GM21737 (cell line): Measurements from ENCODE around the gene KIRREL3.

ENCODE experiments used
- ATAC-seq: cut with Tn5 transposase; IDR thresholded peaks from one replicate; pipeline ENCODE4 v1.9.1; 2021; ENCODE audit warnings: mild to moderate bottlenecking, moderate library complexity; ENCODE audit not compliant: unreplicated experiment

KIRREL3 gene

DNA sequence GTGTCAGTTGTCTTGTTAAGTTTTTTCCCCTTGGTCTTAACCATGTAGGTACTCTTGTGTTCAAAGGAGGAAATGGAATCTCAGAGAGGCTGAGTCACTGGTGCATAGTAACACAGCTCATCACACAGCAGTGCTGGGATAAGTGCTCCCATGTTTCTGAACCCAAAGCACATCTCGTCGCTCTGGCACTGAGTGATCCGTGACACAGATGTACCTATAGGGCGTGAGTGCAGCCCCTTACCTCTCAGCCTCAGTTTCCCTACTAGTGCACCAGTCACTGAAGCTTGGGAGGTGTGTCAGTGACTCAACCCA lies 411.1 kb downstream of the KIRREL3 start:
- ATAC-seq = no peak

DNA sequence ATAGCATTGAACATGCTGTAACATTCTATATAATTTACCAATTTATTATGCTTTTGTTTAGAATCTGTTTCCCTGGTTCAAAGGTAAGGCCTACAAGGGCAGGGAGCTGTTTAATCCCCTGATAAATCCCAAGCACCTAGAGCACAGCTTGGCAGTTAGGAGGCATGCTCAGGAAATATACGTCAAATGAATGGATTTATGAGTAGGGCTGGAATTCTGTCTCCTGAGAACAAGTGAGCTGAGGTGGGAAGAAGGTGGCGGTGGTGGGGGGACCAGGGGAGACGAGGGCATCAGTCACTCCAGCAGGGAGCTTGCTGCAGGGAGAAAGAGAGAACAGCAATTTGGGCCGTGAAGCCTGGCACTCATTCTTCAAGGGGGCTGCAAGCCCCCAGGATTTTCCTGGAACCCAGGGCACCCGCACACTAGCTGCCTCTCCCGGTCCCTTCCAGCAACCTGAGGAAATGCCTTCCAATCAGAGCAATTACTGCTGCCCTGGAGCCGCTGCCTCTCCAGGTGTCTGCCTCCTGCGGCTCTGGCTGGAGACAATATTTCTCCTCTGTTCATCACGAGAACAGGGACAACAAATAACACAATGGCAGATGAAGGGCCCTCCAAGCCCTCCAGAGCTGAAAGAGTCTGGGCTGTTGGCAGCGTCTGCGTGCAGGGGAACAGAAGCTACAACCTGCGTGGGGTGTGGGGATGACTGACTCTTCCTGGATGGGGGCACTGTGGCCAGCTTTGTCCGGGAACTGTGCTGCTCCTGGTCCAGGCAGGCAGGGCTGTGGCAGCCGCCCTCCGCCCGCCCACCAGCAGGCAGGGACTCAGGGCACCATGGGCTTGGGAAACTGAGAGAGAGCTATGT lies 411.7 kb downstream of the KIRREL3 start:
- ATAC-seq = no peak

DNA sequence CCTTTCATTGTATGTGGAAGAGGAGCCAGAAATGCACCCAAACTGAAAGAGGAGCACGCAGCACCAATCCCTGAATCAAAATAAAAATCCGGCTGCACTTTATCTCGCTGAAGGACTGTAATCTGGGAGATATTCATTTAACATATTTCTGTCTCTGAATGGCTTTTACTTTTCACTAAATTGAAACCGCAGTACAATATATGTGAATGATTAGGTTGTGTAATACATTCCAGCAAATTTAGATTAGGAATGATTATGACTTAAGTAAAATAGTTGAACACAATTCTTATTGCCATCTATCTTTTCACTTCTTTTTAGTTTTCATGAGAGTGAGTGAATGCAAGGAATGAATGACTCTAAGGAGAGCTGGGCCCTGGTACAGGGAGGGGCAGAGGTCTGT lies 413.0 kb downstream of the KIRREL3 start:
- no peak for ATAC-seq

DNA sequence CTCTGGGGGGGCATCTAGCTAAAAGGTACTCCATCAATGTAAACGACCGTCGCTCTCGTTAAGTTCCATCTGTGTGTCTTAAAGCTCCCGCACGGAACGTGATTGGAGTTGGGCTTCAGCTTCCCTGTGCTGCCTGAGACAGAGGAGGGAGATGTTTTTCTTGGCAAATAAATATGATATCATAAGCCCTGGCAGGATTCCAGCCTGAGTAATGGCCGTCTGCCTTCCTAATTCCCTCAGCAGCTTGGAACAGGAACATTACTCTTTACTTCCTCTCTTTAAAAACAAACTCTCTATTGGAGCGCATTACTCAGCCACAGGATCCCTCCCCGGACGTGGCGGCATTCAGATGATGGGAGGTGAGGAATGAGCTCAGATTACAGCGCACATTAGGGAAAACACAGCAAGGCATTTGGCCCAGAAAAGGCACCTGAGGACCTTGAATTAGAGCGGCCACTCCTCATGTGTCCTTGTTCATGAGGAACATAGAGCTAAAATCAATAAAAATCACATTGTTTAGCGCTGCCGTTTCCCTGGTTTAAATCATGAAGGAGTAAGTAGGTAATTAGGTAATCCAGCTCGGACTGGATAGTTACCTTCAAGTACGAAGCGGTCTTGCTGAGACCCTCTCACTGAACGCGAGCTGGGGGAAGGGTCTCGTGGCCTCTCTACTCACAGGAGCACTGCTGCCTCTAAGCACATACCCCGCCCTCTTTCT lies 414.6 kb downstream of the KIRREL3 start:
- ATAC-seq = no peak

DNA sequence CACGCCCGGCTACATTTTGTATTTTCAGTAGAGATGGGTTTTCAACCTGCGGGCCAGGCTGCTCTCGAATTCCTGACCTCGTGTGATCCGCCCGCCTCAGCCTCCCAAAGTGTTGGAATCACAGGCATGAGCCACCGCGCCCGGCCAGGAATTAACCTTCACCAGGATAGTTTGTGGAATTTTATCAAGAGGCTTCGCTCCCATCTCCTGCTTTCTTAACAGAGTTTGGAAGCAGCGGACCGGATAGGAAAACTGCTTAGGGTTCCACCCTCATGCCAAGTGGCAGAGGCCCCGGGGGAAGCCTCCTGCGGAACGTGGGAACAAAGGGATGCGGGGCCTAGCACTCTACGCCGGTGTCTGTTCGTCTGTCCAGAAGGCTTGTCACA lies 415.2 kb downstream of the KIRREL3 start:
- ATAC-seq = no peak

DNA sequence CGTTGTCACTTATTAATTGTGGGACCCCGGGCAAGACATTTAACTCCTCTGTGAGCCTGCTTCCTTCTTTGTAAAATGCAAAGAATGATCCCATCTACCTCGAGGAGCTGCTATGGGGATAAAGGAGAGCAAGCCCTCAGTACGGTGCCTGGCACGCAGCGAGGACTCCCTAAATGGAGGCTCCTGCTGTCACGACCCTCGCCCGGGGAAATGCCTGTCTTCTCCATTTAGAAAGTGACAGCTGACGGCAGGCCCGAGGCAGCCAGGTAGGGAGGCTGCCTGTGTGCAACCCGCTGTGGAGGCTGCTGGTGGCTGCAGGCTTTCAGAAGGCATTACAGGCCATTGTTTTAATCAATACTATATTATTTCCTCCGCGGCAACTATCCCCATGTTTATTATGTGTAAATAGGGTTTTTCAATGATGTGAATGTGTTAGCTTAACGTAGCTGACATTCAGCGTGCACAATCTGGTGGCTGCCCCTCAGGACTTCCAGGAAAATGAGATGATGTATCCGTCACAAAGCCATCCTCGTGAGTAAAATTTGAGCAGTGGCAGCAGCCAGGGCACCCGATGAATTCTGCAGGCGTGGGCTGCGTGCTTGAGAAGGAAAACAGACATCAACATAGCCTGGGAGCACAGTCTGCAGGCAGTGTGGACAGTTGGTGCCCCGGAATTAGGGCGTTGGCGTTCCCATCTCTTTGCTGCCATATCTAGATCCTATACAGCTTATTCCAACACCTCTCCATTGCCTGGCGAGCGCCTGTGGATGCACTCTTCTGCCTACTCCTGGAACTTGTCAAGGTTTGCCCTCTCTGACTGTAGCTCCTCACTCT lies 416.8 kb downstream of the KIRREL3 start:
- no peak for ATAC-seq

DNA sequence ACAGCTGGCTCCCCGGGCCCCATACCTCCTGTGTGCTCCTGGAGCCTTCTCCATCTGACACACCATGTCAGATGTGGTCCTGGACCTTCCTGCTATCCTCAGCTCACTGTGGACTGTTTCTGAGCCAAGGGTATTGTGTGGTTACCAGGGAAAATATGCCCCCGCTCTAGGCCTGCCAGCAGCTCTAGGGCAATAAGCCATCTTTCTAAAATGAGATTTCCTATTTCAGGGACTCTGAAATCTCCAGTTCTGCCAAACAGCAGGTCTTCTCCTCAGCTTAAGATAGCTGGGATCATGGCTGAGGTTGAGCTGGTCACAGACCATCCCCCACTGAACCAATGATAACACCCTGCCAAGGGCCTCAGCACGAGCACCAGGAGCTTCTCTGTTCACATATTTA lies 417.5 kb downstream of the KIRREL3 start:
- ATAC-seq = no peak

DNA sequence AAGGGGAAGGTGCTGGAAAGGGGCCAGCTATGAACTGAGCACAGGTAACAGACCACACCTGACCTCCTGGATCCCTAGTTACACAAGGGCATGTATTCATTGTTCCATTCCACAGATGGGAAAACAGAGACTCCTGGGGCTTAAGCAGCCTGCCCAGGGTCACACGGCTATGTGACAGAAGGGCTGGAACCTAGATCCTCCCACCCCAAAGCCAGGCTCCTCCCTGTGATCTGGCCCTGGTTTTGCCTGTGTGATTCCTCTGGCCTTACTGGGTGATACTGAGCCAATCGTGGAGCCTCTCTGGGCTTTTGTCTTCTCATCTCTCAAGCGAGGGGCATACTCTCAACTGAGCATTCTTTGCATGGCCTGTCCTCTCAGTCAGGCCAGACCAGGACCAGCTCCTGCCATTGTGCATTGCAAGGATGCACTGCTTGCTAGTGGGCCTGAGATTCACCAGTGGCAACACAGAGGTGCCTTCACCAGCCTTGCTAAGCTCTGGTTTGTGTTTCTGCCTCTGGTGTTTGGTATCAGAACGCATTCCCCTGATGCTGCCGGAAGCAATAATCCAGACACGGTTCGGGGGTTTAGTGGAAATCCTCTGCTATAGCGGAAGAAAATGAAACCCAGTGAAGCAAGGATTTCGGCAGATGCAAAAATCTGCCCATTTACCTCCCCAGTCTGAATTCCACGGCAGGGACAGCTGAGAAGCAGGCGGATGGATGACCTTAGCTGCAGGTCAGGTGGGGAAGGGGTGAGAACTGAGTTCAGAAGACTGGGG lies 418.5 kb downstream of the KIRREL3 start:
- ATAC-seq = no peak

DNA sequence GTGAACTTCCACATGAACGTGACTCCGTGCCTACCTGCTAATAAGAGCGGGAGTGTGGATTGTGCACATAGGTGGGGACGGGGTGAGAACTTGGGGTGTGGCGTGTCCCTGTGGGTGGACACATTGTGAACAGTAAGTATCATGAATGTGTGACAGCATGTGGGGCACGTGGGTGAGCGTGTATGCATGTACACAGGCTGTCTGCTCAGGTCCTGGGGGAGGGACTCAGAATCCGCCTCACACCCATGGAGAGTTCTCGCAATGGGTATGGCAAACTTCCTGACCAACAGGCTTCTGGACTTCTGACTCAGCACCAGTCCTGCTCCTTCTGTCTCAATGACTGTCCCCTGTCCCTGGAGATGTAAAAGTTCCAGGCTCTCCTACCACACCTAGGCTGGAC lies 422.1 kb downstream of the KIRREL3 start:
- no peak for ATAC-seq

DNA sequence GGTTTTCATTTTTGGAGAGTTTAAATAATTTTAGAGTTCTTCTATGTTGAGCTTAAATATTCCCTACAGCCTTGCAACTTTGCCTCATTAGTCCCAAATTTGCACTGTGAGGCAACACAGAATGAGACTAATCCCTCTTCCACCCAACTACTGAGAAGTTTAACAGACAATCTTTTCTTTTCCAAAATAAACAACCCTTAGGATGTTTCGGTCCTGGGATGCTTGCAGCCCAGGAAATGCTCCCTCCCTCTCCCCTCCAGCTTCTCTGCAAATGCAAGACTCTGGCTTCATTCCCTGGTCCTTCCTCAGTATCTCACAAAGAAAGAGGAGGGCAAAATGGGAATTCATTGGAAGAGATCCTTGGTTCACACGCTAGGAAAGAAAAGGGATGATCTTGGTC lies 422.5 kb downstream of the KIRREL3 start:
- no peak for ATAC-seq

DNA sequence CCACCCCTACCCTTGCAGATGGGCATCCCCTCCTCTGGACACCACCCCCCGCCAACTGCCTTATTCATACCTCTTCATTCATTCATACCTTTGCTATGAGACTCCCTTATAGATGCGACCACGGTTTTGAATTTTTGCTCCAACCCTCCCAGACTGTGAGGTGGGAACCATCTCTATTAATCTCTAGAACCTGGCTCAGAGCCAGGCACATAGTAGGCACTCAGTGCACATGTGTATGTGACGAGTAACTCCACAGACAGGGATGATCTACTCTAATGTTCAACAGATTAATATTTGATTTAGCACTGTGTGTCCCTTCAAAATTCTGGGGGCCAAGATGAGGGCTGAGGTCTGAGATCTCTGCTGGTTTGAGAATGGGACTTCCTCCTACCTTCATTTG lies 424.7 kb downstream of the KIRREL3 start:
- ATAC-seq = no peak

DNA sequence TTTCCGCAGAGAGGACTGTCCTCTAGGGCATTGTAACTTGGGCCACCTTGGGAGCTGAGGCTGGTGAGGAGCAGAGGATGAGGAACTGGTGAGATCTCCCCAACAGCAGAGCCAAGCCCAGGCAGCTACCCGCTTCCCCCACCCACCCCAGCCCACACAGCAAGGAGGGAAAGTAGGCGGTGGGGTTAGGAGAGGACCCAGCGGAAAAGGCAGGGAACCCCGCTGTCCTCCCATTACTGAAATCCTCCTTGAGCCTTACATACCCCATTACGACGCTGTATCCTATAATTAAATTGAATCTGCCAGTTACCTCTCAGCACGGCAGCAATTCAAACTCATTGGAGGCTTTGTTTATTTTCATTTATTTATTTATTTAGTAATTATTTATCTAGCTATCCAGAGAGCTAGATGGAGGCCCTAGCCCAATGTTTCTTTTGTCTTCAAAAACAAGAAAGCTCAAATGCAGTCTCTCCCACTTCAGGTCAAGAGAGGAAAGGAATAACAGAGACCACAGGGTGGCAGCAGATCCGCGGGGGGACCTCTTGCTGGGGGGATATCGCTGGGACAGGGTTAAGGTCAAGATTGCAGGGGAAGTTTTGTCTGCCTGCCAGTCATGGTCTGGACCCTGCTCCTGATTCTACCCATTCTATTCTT lies 427.1 kb downstream of the KIRREL3 start:
- no peak for ATAC-seq

DNA sequence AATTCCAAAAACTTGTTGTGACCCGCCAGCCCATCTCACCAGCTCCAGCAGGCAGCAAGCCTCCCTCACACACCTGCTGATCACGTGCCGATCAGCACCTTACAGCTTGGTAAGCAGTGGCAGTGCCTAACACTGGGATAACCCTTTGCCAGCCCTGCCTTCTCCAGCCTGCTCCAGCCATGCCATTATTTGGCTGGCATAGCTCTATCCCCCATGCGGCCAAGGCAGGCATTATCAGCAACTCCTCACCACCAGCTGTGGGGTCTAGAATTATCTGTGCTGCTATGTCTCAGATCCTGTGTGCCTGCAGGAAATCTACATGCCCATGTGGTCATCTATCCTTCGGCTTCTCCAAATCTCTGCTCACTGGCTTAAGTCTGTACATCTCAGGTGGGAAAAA lies 430.1 kb downstream of the KIRREL3 start:
- no peak for ATAC-seq

DNA sequence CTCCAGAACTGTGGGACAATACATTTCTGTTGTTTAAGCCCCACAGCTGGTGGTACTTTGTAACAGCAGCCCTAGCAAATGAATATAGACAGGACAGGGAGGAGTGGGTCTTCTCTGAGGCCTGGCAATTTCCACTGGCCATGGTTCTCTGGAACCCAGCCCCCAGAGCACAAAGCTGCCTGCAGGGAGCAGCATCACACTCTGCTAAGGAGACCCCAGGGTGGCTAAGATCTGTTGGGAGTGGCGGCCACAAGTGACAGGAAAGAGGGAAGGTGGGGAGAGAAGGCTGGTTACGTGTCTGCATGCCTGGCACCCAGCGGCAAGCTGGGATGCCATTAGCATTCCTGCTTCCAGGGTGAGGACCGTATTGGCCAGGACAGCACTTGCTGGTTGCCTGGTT lies 433.2 kb downstream of the KIRREL3 start:
- no peak for ATAC-seq

DNA sequence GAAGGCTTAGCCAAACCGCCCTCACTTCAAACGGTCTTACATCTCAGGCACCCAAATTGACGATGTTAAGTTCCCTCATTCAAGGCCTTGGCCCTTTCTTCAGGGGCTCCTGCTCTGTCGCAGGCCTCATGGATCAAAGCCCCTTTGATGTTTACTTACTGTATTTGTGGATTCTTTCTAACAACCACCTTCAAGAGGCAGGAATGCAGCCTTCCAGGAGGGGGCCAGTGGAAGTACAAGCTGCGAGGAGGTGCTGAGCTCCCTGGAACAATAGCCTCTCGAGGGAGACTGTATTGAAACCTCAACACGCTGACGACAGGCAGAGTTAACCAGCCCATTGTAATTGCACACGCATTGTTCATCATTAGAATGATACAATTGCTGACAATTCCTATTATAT lies 436.0 kb downstream of the KIRREL3 start:
- no peak for ATAC-seq

DNA sequence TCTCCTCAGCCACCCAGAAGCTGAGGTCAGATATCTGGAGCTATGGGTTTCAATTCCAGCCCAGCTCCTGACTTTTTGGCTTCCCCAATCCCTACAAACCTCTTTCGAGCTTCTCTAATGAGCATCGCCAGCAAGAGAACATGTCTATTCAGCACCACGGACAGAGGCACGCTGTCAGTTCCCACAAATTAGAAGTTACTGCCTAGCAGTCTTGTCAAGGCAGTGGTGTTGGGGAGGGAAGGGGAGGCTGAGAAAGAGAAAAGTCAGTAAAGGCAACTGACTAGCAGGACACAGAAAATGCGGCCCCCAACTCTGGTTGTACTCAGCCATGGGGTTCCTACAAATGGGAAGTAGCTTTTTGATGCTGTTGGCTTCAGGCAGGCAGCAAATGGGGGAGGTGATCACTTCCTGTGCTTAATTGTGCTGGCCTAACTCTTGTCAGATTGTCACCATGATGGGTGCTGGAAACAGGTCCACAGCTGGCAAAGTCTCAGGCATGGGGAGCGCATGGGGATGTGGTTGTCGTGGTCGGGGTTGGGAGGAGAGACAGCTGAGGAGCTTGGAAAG lies 439.2 kb downstream of the KIRREL3 start:
- ATAC-seq = no peak

DNA sequence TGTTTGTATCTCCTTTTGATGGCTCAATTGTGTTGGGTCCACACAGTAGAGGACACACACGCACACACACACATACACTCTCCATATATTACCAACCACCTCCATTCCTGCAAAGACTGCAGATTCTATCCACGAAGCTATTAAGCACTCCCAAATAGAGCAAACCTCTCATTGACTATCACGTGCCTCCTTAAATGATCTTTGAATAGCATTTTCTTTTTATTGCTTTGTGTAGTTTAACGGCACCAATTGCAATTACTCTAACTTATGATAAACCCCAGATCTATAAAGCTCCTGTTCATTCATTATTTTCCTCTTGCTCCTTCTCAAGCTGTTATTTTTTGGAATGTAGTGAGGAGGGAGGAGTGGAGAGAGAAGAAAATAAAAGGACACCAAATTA lies 440.3 kb downstream of the KIRREL3 start:
- ATAC-seq = no peak

DNA sequence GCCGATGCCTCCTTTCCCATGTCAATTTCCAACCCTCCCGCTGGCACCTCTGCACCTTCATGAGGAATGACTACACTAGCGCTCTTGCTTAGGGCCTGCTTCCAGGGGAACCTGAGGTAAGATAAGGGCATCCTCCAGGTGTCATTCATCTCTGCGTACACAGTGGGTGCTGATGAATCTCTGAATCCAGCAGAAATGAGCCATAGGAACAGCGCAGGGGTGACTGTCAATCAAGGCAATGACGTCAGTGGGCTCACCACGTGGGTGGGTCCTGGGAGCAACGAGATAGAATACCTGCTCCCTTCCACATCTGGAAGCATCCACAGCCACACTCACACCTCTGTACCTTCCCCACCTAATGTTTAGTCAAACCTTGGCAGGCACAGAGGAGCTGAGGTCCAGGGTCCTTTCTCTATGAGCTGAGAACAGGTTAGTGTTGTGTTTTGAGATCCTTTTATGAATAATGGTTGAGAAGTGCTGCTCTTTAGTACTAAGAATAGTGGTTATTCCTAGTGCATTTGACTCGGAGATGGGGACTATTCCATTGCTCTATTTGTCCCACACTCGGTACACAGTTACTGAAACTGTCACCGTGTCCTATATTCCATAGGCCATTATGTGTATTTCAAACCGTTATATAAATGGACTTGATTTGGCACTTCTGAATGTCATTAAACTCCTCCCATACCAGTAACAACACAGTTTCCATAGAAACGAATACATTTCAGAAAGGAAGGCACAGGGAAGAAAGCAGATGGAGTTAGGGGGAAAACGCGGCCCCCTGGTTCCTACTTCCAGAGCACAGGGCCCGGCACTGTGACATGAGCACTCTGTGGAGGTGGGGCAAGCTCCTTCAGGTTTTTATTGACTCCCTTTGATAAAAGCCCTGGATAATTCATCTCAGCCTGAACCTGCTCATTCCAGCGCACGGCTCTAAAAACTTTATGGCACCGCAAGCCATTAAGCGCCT lies 451.7 kb downstream of the KIRREL3 start:
- no peak for ATAC-seq

DNA sequence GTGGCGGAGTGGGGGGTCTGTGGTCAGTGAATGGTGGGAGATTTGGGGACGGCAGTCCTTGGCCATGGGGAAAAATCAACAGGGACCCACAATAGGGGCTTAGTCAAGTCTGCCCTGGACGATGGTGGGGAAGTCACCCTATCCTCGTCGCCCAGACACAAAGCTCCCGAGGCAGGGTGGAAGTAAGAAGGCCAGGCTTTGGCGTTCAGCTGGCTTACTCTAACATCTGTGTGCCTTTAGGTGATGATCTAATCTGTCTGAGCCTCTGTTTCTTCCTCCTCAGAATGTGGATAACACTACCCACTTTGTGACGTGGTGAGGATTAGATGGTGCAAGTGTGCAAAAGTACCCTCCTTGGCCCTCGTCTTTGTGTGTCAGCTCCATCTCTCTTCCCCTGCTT lies 452.9 kb downstream of the KIRREL3 start:
- ATAC-seq = no peak
